AG20443 (cell line): ENCODE results near the gene ITPR1.

Experiments used
- DNase-seq: peaks from one replicate; pipeline ENCODE4 v3.0.0; 2012; ENCODE audit warnings: low spot score, mixed read lengths

The ITPR1 gene

GRCh38 chr3:4855676-4856075, 362.5 kb downstream of the ITPR1 start:
- no peak for DNase-seq

GRCh38 chr3:4856136-4856535, 363.0 kb downstream of the ITPR1 start:
- DNase-seq, result no peak

GRCh38 chr3:4856564-4856963, 363.4 kb downstream of the ITPR1 start:
- DNase-seq, result no peak

GRCh38 chr3:4856986-4857385, 363.8 kb downstream of the ITPR1 start:
- no peak for DNase-seq

GRCh38 chr3:4859788-4860187, 366.6 kb downstream of the ITPR1 start:
- no peak for DNase-seq

- no peak for DNase-seq
Measured at GRCh38 chr3:4862973-4863372, 369.8 kb downstream of the ITPR1 start.

- no peak for DNase-seq
Measured at GRCh38 chr3:4864503-4864902, 371.4 kb downstream of the ITPR1 start.

- no peak for DNase-seq
Measured at GRCh38 chr3:4865714-4866113, 372.6 kb downstream of the ITPR1 start.

- DNase-seq, result peak; percentile 25
Measured at GRCh38 chr3:4866866-4867265, 373.7 kb downstream of the ITPR1 start.

- no peak for DNase-seq
Measured at GRCh38 chr3:4877173-4877787, 384.1 kb downstream of the ITPR1 start.

- DNase-seq, result no peak
Measured at GRCh38 chr3:4880850-4881249, 387.7 kb downstream of the ITPR1 start.

GRCh38 chr3:4882548-4882947, 389.4 kb downstream of the ITPR1 start:
- DNase-seq, result no peak

GRCh38 chr3:4883011-4883410, 389.9 kb downstream of the ITPR1 start:
- DNase-seq, result no peak

- no peak for DNase-seq
Measured at GRCh38 chr3:4884888-4885287, 391.7 kb downstream of the ITPR1 start.

- DNase-seq, result peak; percentile 41
Measured at GRCh38 chr3:4885316-4885715, 392.2 kb downstream of the ITPR1 start.

GRCh38 chr3:4886448-4886847, 393.3 kb downstream of the ITPR1 start:
- no peak for DNase-seq

GRCh38 chr3:4887177-4887576, 394.0 kb downstream of the ITPR1 start:
- no peak for DNase-seq

GRCh38 chr3:4888913-4889846, 396.0 kb downstream of the ITPR1 start:
- no peak for DNase-seq

GRCh38 chr3:4889896-4890295, 396.7 kb downstream of the ITPR1 start:
- peak; percentile 37 for DNase-seq

GRCh38 chr3:4894891-4895530, 401.9 kb downstream of the ITPR1 start:
- no peak for DNase-seq

- DNase-seq, result peak; percentile 54
Measured at GRCh38 chr3:4895838-4896237, 402.7 kb downstream of the ITPR1 start.
